Measurements from ENCODE around the gene SMG9.

The SMG9 gene

GRCh38 chr19:43720936-43721335, 33.8 kb downstream of the SMG9 start:
- TF ChIP-seq CTCF (IDR thresholded peaks at IDR 0.05; ENCODE audit: extremely low read depth, missing control alignments), result no peak
- DNase-seq (ENCODE audit: low spot score), result no peak

- DNase-seq (ENCODE audit: low spot score), result no peak
- TF ChIP-seq CTCF (IDR thresholded peaks at IDR 0.05; ENCODE audit: extremely low read depth, missing control alignments), result no peak
These were observed 34.8 kb downstream of the SMG9 start for GRCh38 chr19:43719918-43720317.

GRCh38 chr19:43719378-43719868, 35.3 kb downstream of the SMG9 start:
- no peak for TF ChIP-seq CTCF (IDR thresholded peaks at IDR 0.05; ENCODE audit: extremely low read depth, missing control alignments)
- DNase-seq (ENCODE audit: low spot score), result no peak

GRCh38 chr19:43718627-43719377, 36.0 kb downstream of the SMG9 start:
- DNase-seq (ENCODE audit: low spot score), result no peak
- TF ChIP-seq CTCF (IDR thresholded peaks at IDR 0.05; ENCODE audit: extremely low read depth, missing control alignments), result no peak

- no peak for DNase-seq (ENCODE audit: low spot score)
- TF ChIP-seq CTCF (IDR thresholded peaks at IDR 0.05; ENCODE audit: extremely low read depth, missing control alignments), result no peak
These were observed 39.0 kb downstream of the SMG9 start, which contains the start of gene IRGC for GRCh38 chr19:43715776-43716175. TSS of gene IRGC (plus strand) at chr19:43716076. CDS start at chr19:43718559, 2,483 bp downstream.

- TF ChIP-seq CTCF (IDR thresholded peaks at IDR 0.05; ENCODE audit: extremely low read depth, missing control alignments), result no peak
- no peak for DNase-seq (ENCODE audit: low spot score)
These were observed 41.6 kb downstream of the SMG9 start for GRCh38 chr19:43713208-43713607.

- TF ChIP-seq CTCF (IDR thresholded peaks at IDR 0.05; ENCODE audit: extremely low read depth, missing control alignments), result no peak
- no peak for DNase-seq (ENCODE audit: low spot score)
These were observed 42.9 kb downstream of the SMG9 start for GRCh38 chr19:43711751-43712355.
